Measurements from ENCODE around the gene MEG3.
"Not testable (repeated sequence)": the region's sequence is repeated elsewhere in the genome, so short reads cannot be mapped to it uniquely, and the experiment has no call there.

Gene MEG3

DNA sequence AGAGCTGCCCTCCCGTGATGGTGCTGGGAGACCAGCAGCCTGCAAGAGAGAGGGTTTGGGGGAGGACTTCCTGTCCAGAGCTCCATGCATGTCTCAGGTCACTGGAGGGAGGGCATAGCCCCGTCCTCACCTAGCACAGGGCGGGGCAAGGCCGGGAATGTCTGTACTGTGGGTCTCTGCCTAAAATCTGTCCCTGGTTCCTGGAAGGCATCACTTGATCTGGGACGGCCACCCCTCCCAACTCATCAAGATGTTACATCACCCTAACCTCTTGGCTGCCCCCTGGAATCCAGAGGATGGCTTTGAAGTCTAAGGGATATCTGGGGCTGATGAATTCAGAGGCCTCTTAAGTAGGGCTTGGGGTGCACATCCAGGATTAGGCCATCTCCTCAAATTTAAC is 37.0 kb upstream of the MEG3 start:
- DNase-seq = no peak

DNA sequence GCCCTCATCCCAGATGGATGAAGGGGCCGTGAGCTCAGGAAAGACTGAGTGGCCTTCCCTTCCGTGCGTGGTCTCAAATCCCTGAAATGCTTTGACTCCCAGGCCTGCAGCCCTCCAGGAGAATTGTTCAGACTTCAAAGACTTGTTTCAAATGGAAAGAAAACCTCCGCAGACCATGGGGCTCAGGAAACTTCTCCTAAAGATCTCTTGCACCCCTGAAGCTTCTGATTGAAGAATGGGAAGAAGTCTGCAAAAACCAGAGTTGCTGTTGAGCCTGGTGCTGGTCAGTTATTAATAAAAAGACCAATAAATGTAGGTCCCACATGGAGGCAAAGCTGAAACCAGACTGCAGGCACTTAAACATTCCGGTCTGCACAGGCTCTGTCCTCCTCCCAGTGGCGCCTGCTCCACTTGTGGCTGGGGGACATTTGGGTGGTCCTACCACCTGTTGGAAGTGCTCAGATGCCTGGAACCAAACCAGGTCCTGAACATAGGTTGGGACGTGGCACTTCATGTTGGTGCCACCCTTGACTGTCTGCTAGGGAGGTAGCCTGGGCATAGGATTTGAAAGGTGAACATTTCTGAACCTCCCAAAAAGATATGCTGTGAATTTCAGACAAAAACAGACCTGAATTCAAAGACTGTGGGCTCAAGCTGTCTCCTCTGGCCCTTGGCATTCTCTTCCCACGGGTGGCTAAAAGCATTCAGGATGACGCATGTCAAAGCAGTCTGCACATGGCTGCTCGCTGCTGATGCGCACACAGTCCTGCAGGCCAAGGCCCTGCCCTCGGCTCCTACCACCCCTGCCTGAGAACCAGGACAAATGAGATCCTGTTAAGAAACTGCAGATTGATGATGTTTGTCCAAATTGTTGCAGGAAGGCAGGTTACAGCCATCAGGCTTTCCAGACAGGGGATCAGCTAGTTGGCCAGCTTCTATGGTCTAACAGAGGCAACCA is 36.2 kb upstream of the MEG3 start:
- no peak for DNase-seq

DNA sequence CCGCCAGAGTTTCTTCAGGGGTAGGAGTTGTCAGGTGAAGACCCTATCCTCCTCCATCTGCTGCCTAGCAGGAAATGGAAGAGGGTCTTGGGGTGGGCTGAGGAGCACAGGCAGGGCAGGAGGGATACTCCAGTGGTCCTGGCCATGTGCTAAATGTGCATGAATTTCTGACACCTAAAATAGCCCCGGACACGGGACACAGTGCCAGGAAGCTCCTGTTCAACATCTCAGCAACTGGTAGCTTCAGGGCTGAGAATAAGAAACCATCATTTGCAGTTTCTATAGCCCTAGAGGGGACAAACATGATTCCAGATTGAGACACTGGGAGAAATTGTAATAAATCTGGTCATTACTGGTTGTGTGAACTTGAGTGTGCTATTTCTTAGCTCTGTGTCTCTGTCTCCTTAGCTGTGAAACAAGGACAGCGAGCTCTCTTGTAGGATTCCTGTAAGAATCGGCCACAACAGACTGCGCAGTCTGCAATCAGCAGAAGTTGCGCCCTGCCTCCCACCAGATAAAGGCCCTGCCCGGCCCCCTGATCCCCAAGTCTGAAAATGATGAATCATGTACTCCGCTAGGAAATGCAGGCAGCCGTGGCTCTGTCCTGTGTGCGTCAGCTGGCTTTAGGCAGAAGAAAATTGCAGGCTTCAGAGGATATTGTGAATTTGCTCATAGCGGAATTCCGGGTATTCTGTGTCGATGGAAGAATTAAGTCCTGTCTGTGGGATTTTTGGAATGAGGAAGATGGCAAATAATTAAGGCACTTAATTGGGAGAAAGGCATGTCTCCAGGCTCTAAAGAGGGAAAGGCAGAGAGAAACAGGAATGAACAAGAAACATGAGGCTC is 35.2 kb upstream of the MEG3 start:
- peak; percentile 50 for DNase-seq

DNA sequence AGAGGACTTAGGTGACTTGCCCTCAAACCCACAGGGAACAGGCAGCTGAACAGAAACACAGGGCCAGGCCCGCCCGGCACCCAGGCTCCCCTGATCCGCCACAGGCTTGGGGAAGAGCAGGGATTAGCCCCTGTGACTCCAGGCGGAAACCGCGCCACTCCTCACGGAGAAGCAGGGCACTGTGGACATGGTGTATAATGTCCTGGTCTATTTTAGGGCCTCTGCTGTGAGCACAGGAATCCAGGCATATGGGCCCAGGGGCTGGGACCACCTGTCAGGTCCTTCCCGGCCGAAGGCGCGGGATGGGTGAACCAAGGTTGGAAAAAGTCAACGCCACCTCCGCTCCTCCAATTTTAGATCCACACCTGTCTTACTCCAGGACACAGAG is 34.6 kb upstream of the MEG3 start:
- DNase-seq = no peak

DNA sequence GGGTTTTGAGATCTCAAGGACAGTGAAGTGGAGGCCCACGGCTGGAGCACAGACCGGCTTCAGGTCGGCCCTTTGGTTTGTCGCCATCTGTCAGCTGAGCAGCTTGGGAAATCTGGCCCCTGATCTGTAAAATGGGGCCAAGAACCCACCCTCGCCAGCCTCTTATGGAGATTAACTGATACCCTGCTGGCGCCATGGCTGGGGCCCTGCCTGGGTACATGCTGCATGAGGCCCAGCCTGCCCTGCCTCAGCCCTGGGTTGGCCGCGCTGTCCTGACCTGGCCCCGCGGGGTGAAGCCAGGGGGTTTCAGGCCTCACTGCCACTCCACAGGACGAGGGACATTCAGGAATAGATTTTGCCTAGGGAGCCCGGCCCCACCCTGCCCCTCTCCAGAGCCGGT is 33.9 kb upstream of the MEG3 start:
- no peak for DNase-seq

DNA sequence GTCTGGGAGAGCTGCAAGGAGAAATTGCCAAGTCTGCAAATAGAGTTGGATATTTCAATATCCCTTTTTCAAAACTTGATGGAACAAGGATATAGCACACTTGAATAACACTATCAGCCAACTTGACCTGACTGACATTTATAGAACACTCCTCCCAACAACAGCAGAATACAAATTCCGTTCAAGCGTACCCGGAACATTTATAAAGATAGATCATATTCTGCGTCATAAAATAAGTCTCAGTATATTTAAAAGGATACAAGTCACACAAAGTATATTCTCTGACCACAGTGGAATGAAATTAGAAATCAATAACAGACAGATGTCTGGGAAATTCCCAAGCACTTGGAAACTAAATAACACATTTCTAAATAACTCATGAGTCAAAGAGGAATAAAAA is 29.0 kb upstream of the MEG3 start:
- DNase-seq = no peak

DNA sequence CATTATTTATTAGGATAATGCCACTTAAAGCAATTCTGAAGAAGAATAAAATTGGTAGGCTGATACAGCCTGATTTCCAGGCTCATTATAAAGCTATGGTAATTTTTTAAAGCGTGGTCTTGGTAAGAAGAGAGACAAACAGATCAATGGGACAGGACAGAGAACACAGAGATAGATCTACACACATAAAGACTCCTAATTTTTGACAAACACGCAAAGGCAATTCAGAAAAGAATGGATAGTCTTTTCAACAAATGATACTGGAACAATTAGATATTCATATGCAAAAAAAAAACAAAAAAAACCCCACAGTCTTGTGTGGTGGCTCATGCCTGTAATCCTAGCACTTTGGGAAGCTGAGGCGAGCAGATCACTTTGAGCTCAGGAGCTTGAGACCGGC is 25.9 kb upstream of the MEG3 start:
- DNase-seq = no peak

DNA sequence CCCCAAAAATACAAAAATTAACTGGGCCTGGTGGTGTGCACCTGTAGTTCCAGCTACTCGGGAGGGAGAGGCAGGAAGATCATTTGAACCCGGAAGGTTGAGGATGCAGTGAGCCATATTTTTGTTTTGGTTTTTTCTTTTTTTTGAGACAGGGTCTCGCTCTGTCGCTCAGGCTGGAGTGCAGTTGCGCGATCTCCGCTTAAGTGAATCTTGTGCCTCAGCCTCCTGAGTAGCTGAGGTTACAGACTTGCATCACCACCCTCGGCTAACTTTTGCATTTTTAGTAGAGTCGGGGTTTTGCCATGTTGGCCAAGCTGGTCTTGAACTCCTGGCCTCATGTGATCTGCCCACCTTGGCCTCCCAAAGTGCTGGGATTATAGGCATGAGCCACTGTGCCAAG is 24.5 kb upstream of the MEG3 start:
- not testable (repeated sequence) for DNase-seq

DNA sequence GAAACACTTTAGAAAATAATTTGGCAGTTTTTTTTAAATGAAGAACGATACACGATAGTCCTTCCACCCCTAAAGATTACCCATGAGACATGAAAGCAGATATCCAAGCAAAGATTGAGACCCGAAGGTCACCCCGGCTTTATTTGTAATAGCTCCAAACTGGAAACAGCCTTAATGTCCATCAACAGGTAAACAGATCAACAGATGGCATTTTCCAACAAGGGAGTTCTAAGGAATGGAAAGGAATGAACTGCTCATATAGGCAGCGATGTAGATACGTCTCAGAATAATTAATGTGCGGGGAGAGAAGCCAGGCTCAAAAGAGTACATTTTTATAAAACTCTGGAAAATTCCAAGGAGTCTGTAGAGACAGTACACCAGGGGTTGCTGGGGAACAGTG is 23.7 kb upstream of the MEG3 start:
- no peak for DNase-seq

DNA sequence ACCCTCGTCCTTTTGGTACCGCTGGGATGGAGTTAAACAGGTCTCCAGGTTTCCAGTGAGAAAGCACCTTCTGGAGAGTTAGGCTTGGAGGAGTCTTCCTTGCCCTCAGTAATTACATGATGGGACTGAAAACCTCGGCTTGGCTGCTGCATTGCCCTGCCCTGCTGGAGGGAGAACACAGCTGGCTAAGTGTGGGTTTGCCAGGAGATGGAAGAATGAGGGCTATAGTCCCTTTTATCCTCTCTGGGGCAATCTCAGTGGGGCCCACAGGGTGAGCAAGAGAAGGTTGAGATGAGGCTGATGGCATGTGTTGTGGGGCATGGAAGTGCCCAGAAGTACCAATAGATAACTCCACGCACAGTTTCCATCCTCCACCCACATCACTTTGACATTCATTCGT is 23.2 kb upstream of the MEG3 start:
- DNase-seq = no peak

DNA sequence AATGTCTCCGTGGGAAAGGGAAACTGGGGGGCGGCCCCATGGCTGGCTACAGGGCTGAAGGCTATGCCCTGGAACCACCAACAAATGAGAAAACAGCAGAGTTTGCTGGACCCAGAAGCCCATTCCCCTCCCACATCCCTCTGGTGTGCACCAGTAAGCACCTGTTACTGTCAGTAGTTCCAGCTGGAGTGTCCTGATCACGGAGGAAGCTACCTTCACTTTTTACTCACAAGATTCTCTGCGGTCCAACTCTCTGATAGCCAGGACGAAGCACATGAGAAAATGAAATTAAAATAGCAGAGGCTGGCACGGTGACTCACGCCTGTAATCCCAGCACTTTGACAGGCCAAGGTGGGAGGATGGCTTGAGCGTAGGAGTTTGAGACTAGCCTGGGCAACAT is 22.7 kb upstream of the MEG3 start:
- no peak for DNase-seq

DNA sequence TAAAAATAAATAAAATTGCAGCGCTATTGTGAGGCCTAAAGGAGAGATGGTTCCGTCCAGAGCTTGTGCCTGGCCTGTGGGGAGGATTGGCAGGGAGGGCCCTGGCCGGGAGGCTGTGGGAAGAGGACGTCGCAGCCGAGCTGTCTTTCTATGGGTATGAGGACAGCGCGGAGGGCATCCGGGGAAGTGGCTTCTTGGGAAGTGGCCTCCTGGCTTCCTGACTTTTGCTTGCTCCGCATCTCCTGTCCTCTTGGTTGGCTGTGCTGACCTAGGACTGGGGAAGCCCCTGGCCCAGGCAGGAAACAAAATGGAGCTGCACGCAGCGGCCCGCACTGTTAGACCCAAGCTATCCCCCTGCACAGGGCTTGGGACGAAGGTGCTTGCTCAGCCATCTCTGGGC is 22.2 kb upstream of the MEG3 start:
- DNase-seq = no peak

DNA sequence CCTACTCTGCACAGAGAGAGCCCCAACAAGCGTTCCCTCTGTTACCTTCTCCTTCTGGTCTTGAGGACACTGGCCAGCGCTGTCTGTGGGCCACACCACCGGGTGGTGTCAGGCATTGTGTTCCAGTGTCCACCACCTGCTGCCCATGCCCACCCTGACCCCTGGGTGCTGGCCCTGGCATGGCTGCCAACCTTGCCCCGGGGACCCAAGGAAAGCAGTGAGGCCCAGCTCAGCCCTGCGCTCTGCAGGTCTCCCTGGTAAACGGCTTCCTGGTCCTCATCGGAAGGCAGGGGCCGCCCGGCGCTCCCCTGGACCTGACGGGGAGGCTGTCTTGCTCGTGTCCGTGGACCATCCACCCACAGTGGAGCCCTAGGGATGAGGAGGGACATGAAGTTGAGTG is 21.8 kb upstream of the MEG3 start:
- no peak for DNase-seq

DNA sequence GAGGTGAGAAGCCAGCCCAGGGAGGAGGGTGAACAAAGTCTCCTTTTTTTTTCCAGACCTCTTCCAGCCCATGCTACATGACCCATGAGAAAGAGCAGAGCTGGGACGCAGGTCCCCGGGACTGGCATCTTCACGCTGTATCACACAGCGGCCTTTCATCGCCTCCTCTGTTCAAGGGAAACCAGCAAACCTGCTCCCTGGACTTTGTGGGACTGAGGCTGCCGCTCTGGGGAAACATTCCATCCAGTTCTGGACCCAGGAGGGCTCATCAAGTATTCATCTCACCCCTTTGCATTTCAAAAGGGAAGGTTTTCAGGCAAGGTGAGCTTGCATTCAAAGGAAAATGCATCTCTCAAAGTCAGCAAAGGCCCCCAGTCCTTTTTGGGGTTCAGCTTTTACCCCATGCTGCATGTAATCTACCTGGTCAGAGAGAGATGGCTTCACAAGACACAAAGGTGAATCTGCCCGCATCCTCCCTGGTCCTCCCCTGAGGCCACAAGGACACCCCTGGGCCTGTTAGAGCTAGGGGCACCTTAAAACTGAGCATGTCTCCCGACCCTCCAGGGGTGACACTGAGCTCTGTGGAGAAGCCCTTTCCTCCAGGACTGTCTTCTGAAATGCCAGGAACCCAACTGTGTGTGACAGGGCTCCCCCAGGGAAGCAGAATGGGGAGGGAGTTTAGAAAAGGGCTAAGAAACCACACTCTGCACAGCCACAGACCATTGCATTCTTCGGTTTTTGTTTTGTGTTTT is 21.2 kb upstream of the MEG3 start:
- no peak for DNase-seq

DNA sequence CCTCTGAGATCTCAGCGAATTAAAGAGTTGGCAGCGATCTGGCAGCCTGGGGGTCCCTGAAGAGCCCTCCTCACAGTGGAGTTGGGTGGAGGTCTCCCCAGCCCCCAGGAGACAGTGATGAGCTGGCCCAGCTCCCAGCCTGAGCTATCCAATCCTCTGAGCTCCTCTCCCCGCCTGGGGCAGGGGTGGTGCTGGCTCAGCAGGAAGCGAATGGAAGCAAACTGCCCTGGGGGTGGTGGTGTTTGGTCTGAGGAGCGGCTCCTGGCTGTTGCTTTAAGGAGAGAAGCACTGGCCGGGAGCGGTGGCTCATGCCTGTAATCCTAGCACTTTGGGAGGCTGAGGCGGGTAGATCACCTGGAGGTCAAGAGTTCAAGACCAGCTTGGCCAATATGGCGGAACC is 19.5 kb upstream of the MEG3 start:
- DNase-seq = no peak

DNA sequence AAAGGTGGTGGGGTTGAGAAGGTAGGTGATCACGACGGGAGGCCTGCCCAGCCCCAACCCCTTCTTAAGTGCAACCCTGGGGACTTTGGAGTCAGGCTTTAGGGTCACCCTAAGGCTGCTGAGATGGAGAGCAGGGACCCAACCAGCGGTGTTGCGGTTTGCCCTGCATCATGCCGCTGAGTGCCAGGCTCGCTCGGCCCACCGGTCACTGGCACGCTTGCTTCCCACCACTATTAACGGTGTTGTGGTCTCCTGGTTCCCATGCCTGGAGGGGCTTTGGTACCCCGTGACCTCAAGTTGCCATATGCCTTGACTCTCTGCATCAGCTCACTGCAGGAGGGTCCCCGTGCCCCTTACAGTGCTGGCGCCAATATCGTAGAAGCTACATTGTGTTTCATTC is 18.4 kb upstream of the MEG3 start:
- no peak for DNase-seq

DNA sequence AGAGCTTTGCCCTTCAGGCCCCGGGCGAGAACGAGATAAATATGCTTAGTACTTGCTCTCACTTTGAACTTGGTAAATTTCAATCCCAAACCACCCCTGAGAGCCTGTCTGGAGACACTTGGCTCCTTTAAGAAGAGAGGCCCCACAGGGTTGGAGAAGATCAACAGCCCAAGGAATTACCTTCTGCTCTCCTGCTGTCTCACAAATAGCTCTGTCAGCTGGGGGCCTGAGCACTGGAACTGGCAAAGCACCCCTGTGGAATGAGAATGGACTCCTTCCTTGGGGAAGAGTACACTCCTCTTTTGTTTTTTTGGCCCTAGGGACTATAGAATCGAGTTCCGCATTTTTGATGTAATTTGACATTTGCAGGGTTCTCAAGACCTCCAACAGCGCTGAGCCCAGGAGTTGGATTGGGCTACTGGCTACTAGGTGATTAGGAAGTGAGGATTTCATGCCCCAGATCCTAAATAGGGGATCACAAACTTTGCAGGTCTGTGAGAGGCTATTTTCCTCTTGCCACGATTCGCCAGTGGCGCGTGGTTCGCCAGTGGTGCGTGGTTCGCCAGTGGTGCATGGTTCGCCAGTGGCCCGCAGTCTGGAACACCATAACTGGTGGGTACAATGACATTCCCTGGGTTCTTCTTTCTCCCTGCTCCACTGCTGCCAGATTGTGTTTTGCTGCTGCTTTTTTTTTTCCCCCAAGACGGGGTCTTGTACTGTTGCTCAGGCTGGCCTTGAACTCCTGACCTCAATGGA is 17.8 kb upstream of the MEG3 start:
- DNase-seq = no peak

DNA sequence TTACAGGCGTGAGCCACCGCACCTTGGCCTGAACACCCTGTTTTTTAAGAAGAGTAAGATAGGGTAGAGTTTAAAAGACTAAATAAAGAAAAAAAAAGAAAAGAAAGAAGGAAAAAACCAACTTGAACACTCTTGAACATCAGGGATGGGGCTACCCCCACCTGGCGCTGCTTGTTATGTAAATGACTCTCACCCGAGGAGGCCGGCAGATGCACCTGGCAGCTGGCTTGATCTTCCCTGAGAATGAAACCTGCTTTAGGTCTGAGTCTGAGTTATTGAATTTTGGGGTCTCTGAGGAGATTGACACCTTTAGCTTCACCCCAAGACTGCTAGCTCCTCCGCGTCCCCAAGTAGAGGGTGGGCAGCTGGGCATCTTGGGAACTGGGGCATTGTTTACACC is 15.5 kb upstream of the MEG3 start:
- DNase-seq = no peak

DNA sequence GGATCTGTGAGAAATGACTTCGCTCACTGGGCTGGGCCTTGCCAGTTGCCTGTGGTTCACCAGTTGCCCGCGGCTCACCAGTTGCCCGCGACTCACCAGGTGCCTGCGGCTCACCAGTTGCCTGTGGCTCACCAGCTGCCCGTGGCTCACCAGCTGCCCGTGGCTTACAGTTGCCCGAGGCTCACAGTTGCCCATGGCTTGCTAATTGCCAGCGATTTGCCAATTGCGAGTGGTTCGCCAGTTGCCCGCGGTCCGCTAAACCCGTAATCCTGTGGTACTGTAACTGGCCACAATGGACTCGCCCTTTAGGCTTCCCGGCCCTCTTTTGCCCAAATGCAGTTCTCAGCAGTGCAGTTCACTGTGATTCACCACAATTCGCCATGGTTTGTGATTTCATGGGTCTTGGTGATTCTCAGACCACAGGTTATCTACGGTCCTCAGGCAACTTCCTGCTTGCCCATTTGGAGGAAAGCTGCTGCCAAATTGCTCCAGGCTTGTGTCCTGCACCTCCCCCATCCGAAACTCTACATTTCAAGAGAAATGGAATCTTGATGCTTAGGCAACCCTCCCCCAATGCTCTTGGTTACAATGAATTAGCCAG is 15.0 kb upstream of the MEG3 start:
- peak; percentile 19 for DNase-seq

DNA sequence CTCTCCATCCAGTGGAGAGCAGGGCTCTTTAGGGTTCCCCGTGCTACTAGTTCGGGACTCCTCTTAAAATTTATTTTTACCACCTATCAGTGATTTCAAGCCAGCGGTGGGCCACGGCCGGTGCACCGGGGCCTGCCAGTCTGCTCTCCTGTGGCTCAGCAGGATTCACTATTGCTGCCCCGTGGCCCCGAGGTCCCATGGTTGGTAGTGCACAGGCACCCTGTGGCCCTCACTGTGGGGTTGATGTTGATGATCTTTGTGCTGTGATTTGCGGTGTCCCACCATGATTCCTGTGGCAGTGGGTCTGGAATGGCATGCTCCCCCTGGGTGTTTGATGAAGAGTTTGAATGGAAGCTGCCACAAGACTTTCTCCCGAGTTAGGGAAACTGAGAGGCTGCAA is 12.6 kb upstream of the MEG3 start:
- DNase-seq = no peak

DNA sequence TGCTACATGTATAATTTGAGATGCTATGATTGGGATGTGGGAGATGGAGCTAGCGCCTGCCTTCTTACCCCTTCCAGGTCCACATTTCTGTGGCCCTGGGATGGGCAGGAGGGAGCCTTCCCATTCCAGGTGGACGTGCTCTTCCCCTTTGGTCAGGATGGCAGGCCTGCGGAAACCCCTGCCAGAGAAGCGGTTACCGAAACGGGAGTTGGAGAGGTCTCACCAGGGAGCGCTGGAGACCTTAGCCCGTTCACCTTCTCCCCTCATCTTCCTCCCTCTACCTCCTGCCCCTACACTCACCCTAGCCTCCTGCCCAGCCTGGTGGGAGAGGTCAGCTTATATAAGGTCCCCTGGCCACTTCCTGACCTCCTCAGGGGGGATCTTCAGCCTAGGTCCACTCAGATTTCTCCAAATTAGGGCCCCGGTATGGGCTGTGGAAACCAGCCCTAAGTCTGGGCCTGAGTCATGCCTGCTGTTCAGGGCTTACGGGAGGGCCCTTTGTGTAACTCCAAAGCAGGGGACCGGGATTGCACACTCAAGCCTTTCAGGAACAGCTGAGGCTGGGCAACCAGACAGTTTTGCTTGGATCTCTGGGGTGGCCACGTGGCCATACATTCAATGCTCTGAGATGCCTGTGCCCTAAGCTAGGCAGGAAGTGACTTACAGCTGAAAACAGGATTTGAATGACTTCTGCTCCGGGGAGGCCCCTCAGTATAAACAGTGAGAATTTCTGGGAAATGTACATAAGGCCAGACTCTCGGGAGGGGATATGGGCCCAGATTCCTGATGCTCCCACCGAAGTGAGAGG is 10.2 kb upstream of the MEG3 start:
- peak; percentile 91 for DNase-seq

Data from fibroblast of skin of back (primary cell).